HG02610 (cell line): ENCODE measurements around the gene SLC44A1.

Experiments
- ATAC-seq: cut with Tn5 transposase; IDR thresholded peaks from one replicate; pipeline ENCODE4 v1.9.1; 2021; ENCODE audit warnings: mild to moderate bottlenecking, moderate library complexity; ENCODE audit not compliant: unreplicated experiment

SLC44A1 gene

GRCh38 chr9:105419816-105420597 is 175.6 kb downstream of the SLC44A1 start:
- ATAC-seq = no peak

DNA sequence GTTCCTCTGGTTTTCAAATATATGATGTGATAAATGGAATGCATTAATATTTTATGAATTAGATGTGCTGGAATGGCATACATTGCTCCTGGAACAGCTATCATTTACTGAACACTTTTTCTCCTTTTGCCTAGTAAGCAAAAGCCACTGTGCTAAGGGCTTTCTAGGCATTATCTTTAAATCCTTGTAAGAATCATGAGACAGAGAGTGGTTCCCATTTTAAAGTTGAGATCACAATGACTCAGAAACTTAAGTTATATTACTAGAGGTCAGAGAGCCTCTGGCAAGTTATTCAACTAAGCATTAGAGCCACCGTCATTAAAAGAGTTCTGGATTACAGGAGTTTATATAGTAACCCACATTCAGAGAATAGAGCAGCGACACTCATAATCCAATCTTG is 176.7 kb downstream of the SLC44A1 start:
- ATAC-seq = no peak

GRCh38 chr9:105421864-105422263 is 177.4 kb downstream of the SLC44A1 start:
- ATAC-seq = no peak

DNA sequence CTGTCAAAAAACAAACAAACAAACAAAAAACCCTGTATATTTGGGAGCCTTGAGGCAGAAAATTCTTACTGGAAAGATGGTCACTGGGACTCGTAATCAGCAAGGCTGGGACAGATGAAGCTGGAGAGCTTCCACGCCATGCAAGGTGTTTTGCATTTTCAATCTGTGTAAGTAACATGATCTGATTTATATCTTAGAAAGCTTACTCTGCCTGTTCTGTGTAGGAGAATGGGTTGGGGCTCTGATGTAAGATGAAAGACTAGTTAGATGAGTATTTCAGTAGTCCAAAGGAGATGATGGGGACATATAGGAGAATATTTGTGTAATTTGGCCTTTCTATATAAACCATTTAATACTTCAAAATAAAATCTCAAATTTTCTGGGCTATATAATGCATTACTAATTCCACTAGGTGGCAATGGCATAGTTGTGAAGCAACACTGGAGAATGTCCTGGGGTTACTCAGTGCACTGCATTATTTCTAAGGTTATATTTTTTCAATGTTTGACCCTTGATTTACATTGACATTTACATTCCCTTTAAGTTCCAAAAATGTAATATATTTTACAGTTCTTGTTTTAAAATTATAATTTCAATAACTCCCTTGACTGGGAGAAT is 181.5 kb downstream of the SLC44A1 start:
- ATAC-seq = peak; percentile 65

- ATAC-seq = no peak
Observed at GRCh38 chr9:105426657-105427056, 182.2 kb downstream of the SLC44A1 start.

DNA sequence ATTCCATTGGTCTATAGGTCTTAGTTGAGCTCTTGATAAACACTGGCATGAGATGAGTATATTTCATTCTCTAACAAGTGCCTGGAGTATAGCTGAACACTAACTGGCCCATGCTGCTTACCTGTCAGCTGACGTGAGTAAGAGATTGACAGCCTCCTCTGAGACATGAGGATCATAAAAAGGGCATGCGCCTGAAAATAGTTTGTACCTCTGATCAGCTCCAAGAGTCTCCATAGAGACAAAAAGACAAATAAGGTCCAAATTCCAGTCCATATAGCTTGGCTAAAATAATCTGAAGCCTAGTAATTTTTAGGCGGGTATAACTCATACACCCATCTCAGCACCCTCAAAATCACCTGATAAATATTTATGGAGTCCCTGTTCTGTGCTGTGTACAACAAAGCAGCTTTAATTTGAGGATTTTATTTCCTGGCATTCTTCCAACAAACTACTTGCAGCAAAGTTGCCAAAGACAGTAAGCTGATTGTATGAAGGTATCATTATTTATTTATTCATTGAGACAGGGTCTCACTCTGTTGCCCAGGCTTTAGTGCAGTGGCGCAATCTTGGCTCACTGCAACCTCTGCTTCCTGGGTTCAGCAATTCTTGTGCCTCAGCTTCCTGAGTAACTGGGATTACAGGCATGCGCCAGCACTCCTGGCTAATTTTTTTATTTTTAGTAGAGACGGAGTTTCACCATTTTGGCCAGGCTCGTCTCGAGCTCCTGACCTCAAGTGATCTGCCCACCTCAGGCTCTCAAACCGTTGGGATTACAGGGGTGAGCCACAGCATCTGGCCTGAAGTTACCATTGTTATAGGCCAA is 187.2 kb downstream of the SLC44A1 start:
- ATAC-seq = no peak

- ATAC-seq = no peak
Observed at GRCh38 chr9:105432247-105432842, 187.9 kb downstream of the SLC44A1 start.

GRCh38 chr9:105435453-105435852 is 191.0 kb downstream of the SLC44A1 start:
- no peak for ATAC-seq

DNA sequence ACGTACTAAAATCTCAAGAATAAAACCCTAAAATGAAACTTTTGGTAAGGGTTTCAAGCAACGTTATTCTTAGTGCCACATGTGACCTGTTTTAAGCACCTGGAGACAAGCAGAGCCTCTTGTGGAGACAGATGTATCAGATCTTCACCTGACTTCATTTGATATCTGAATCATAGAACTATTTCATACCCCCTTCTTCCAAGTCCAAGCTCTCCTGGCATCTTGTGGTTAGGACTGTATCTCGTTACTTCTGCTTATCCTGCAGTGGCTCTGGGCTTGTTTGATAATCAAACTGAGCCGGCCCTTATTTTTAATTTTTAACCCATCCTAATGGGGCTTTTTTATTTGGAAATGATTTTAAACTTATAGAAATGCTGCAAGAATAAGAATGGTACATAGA is 192.3 kb downstream of the SLC44A1 start:
- no peak for ATAC-seq

DNA sequence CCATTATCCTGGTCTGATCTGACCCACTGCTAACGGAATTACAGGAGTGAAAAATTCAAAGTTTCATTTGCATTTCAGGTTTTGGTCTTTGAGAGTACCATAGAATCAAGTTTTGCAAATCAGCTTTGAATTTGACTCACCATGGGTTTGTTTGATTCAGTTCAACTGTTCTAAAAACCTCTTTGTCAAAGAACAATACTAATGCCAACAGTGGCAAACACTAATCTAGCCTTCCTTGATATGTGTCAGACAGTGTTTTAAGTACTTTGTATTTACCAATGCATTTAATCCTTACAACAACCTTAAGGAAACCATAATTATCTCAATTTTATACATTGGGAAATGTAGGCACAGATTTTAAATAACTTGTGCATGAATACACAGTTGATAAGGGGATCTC is 193.3 kb downstream of the SLC44A1 start:
- ATAC-seq = peak; percentile 52

GRCh38 chr9:105438141-105438806 is 193.8 kb downstream of the SLC44A1 start:
- no peak for ATAC-seq

DNA sequence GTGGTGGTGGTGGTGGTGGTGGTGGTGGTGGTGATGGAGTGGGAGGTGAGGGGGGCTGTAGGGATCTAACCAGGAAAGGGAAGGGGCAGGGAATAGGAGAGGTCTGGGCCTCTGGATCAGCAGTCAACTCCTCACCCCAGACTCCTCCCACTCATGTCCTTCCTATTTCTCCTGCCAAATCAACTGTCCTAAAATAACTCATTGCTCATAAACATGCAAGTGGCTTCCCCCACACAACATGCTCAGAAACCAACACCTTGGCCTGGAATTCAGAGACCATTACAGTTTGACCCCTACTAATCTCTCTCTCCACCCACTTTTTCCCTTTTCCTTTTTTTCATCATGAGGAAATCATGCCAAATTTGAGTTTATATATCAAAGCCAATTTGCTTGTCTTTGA is 195.0 kb downstream of the SLC44A1 start:
- ATAC-seq = no peak

GRCh38 chr9:105441616-105442160 is 197.2 kb downstream of the SLC44A1 start:
- ATAC-seq = no peak

DNA sequence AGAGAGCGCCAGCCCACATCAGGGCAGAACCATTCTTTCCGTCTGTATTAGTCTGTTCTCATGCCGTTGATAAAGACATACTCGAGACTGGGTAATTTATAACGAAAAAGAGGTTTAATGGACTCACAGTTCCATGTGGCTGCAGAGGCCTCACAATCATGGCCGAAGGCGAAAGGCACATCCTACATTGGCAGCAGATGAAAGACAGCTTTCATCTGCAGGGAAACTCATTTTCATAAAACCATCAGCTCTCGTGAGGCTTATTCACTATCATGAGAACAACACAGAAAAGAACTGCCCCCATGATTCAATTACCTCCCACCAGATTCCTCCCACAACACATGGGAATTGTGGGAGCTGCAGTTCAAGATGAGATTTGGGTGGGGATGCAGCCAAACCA is 198.7 kb downstream of the SLC44A1 start:
- no peak for ATAC-seq

DNA sequence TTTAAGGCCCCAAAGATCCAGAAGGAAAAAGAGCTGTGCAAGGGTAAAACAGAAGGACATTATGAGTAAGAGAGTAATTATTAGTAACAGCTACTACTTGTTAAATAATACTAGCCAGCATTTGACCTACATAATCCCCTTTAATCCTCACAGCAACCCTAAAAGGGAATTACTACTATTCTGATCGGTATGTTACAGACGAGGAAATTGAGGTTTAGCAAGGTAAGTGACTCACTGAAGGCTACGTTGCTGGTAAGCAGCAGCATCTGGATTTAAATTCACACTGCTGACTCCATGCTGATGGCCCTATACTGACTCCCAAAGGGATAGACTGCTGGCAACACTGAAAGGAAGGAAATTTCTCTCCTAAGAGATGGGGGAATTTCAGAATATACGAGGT is 199.7 kb downstream of the SLC44A1 start:
- no peak for ATAC-seq

DNA sequence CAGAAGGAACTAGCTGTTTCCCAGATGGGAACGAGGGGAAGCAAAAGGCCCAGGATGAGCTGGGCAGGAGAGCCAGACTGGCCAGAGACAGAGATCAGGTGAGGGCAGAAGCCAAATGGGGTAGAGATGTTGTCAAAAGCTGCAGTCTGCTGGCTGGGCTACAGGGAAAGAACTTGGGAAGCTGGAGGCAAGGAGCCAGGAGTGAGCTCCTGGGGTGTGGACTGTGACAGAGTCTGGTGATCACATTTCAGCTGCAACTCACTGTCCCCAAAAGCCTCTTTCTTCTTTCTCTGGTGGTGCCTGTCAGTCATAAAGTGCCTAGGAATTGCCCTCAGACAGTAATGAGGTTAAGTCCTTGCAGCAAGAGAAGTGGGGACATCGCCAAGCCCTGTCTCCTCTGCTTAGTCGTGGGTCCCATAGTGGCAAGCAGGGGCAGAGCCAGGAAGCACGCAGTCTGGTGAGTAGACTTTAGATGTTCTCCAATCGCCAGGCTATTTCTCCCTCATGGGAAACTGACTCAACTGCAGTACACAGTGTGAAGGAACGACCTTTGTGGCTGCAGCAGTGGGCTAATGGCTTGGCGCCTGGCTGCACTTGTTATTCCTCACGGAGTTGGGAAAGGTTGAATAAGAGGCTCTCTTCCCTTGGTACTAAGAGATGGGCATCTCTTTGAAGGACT is 200.9 kb downstream of the SLC44A1 start:
- no peak for ATAC-seq

- no peak for ATAC-seq
Observed at GRCh38 chr9:105447386-105447813, 202.9 kb downstream of the SLC44A1 start.

GRCh38 chr9:105447814-105448812 is 203.7 kb downstream of the SLC44A1 start, which contains the start of gene FSD1L:
TSS of gene FSD1L (plus strand) at chr9:105448034. CDS start at chr9:105448221, 187 bp downstream.
- peak; percentile 93 for ATAC-seq

DNA sequence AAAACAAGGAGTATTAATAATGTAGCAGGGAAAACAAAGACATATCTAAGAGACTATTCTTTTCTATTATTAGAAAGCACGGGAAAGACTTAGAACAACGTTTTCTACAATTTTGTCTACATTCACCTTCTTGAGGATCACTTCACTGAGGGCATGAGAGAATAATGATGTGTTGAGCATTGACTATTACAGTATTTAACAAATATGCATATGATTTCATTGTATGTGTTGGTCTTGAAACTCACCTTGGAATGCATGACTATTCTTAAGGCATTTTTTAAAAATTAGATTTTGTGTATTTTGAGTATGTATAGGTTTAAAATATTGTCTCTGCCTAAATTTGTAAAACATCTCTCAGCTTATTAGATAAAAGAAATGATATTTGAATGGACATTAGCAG is 204.6 kb downstream of the SLC44A1 start:
- no peak for ATAC-seq
